Transverse colon (tissue), 4 donors: ENCODE measurements around the gene RBM46. TPM values are rescaled to one million over a fixed set of nuclear protein-coding genes. Genes with fewer than 3 reads are reported as not detected.

ENCODE experiments used
- DNase-seq: peaks from one replicate; pipeline ENCODE4 v3.0.0-alpha.2; 2019
- H3K27ac ChIP-seq, 4 donors: fragments of 200-600 bp; sonication (generic); 2 replicates each; pipeline ENCODE4 v1.5.1; 2016 to 2018; ENCODE audit warnings: inconsistent platforms in 4 of 4
- H3K27me3 ChIP-seq: fragments of 200-600 bp; sonication (generic); 2 replicates; pipeline ENCODE4 v1.5.1; 2017; ENCODE audit warnings: inconsistent platforms
- H3K36me3 ChIP-seq, 4 donors: fragments of 200-600 bp; sonication (generic); 2 replicates each; pipeline ENCODE4 v1.5.1; 2017 to 2019; ENCODE audit warnings: inconsistent platforms in 4 of 4
- H3K4me1 ChIP-seq, 4 donors: fragments of 200-600 bp; sonication (generic); 2 replicates each; pipeline ENCODE4 v1.5.1; 2017 to 2020; ENCODE audit warnings: inconsistent platforms in 4 of 4
- H3K4me3 ChIP-seq, 4 donors: fragments of 200-600 bp; sonication (generic); 1 replicate in 1 of 4; 2 replicates in 3 of 4; pipeline versions ENCODE4 v1.5.1 to v1.6.1; 2017 to 2019; ENCODE audit warnings: inconsistent platforms in 4 of 4
- H3K9me3 ChIP-seq, 2 donors: fragments of 200-600 bp; sonication (generic); 2 replicates each; pipeline ENCODE4 v1.5.1; 2017 to 2019; ENCODE audit warnings: inconsistent platforms in 2 of 2
- EP300 ChIP-seq: sonication (generic); formaldehyde crosslinking; IDR thresholded peaks from one replicate; pipeline ENCODE4 v1.6.1; 2017; ENCODE audit warnings: antibody characterized with exemption, low read depth
- POLR2A ChIP-seq: fragments of 450-650 bp; IDR thresholded peaks from one replicate; pipeline ENCODE4 v1.6.1; 2016; ENCODE audit warnings: antibody characterized with exemption, mild to moderate bottlenecking, moderate library complexity
- POLR2AphosphoS5 ChIP-seq, 3 donors: sonication (generic); formaldehyde crosslinking; IDR thresholded peaks; one replicate each; pipeline ENCODE4 v1.6.1; 2016; ENCODE audit warnings: antibody characterized with exemption in 3 of 3
- WGBS, 2 donors: methylation state at CpG; one replicate each; pipeline ENCODE4 v1.1.5; 2018; ENCODE audit warnings: low coverage in 1 of 2; 5-methylcytosine and 5-hydroxymethylcytosine counted together
- in situ Hi-C, 4 donors: fragments of 200-750 bp; cut with MboI; loops; one replicate each; pipeline versions ENCODE4 v1.15.0 to v1.15.1; 2017; ENCODE audit warnings: low sequenced_read_pairs in 3 of 4, low pct_ligation_motif_present in 1 of 4, low pct_unique_long_range_greater_than_20kb in 1 of 4
- intact Hi-C: fragments of 100-400 bp; cut with DNase I; formaldehyde crosslinking; loops from one replicate; pipeline ENCODE4 v1.15.1; 2023; ENCODE audit warnings: low total_unique reads
- total RNA-seq, 4 donors: library from RNA; depleted of rRNA; stranded (reverse); fragments of >200 nt; gene quantifications; one replicate each; pipeline ENCODE4 v1.1.0, GENCODE V29; 2016
- TF ChIP-seq, protein P1 (sequence below), 5 experiments: fragments of 200-600 bp in 3 of 5; fragments of 450-650 bp in 2 of 5; sonication (generic) in 3 of 5; IDR thresholded peaks; 1 replicate in 2 of 5; 2 replicates in 3 of 5; pipeline ENCODE4 v1.5.1; 2016 to 2017; ENCODE audit warnings: antibody characterized with exemption in 5 of 5, inconsistent platforms in 3 of 5, mild to moderate bottlenecking in 2 of 5, moderate library complexity in 1 of 5

Gene RBM46
- total RNA-seq, 4 donors from 2014 or later, result not detected

GRCh38 chr4:154836513-154836912, 55.4 kb downstream of the RBM46 start:
- TF ChIP-seq EP300, result no peak
- TF ChIP-seq, protein P1, sequence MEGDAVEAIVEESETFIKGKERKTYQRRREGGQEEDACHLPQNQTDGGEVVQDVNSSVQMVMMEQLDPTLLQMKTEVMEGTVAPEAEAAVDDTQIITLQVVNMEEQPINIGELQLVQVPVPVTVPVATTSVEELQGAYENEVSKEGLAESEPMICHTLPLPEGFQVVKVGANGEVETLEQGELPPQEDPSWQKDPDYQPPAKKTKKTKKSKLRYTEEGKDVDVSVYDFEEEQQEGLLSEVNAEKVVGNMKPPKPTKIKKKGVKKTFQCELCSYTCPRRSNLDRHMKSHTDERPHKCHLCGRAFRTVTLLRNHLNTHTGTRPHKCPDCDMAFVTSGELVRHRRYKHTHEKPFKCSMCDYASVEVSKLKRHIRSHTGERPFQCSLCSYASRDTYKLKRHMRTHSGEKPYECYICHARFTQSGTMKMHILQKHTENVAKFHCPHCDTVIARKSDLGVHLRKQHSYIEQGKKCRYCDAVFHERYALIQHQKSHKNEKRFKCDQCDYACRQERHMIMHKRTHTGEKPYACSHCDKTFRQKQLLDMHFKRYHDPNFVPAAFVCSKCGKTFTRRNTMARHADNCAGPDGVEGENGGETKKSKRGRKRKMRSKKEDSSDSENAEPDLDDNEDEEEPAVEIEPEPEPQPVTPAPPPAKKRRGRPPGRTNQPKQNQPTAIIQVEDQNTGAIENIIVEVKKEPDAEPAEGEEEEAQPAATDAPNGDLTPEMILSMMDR (IDR thresholded peaks at IDR 0.05), result no peak
- no peak for TF ChIP-seq POLR2AphosphoS5 (IDR thresholded peaks at IDR 0.05)
- TF ChIP-seq POLR2A, result no peak
- H3K4me3 ChIP-seq, result no peak overlapping the region
- no peaks in the 10 kb centered on the region for H3K36me3 ChIP-seq
- WGBS, 2 donors, result 13 to 20% methylated on average over 3 of the region's 3 CpGs
- DNase-seq, result no peak
- no peak overlapping the region for H3K27ac ChIP-seq
- H3K9me3 ChIP-seq, result no peaks in the 10 kb centered on the region
- H3K27me3 ChIP-seq, result no peaks in the 10 kb centered on the region
- no peaks in the 10 kb centered on the region for H3K4me1 ChIP-seq
- in situ Hi-C loops, result no loop called here
- intact Hi-C loops, result no loop called here

- intact Hi-C loops (no loop called here), in situ Hi-C loops (no loop called here)
- TF ChIP-seq POLR2AphosphoS5 (IDR thresholded peaks at IDR 0.05), result no peak
- TF ChIP-seq, protein P1 (IDR thresholded peaks at IDR 0.05), result no peak
- no peak for TF ChIP-seq POLR2A
- no peak for TF ChIP-seq EP300
- H3K9me3 ChIP-seq, result no peaks in the 10 kb centered on the region
- no peak for DNase-seq
- WGBS, 2 donors, result 55 to 65% methylated on average over 3 of the region's 3 CpGs
- H3K27me3 ChIP-seq, result no peaks in the 10 kb centered on the region
- H3K4me1 ChIP-seq, result no peaks in the 10 kb centered on the region
- H3K27ac ChIP-seq, result no peak overlapping the region
- no peak overlapping the region for H3K4me3 ChIP-seq
- no peaks in the 10 kb centered on the region for H3K36me3 ChIP-seq
These were observed 57.1 kb downstream of the RBM46 start for GRCh38 chr4:154838155-154838554.

GRCh38 chr4:154838694-154839093, 57.6 kb downstream of the RBM46 start:
- Histone ChIP-seq H3K9me3 (no peaks in the 10 kb centered on the region), H3K36me3 (no peaks in the 10 kb centered on the region), H3K27ac (no peak overlapping the region), H3K4me1 (no peaks in the 10 kb centered on the region), H3K27me3 (no peaks in the 10 kb centered on the region), H3K4me3 (no peak overlapping the region)
- in situ Hi-C loops (no loop called here), intact Hi-C loops (no loop called here)
- TF ChIP-seq, protein P1 (IDR thresholded peaks at IDR 0.05), result no peak
- no peak for TF ChIP-seq EP300
- no peak for TF ChIP-seq POLR2A
- no peak for TF ChIP-seq POLR2AphosphoS5 (IDR thresholded peaks at IDR 0.05)
- 61 to 70% methylated on average over 2 to 8 of the region's 8 CpGs for WGBS, 2 donors
- no peak for DNase-seq

DNA sequence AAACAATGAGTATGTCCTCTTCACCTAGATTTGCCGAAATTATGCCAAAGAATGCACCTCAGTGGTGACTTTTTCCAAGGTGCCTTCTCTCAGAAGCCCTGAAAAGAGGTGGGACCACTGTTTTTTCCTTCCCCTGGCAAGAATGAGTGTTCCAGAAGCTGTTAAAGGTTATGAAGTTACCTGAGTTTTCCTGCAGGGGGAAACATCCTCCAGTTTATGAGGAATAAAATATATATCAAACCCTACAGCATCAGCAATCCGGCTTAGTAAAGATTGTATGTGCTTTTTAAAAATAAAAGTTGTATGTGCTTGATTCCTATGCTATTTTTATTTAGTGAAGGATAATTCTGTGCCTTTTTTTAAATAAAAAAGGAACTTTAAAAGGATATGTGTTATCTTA, 73.3 kb downstream of the RBM46 start:
- H3K9me3 ChIP-seq, result no peaks in the 10 kb centered on the region
- 37 to 61% methylated on average over 2 of the region's 2 CpGs for WGBS, 2 donors
- no peak for DNase-seq
- H3K36me3 ChIP-seq, result no peaks in the 10 kb centered on the region
- no peak for TF ChIP-seq EP300
- TF ChIP-seq POLR2A, result no peak
- TF ChIP-seq POLR2AphosphoS5 (IDR thresholded peaks at IDR 0.05), result no peak
- TF ChIP-seq, protein P1 (IDR thresholded peaks at IDR 0.05), result peak in 2 of 5 experiments; percentile 12 to 23
- in situ Hi-C loops (no loop called here), intact Hi-C loops (no loop called here)
- H3K27ac ChIP-seq, result no peak overlapping the region
- no peak overlapping the region for H3K4me3 ChIP-seq
- no peaks in the 10 kb centered on the region for H3K27me3 ChIP-seq
- no peaks in the 10 kb centered on the region for H3K4me1 ChIP-seq
